SW480 (cell line): ENCODE measurements around the gene SLX4.
"Not testable (repeated sequence)": the region's sequence is repeated elsewhere in the genome, so short reads cannot be mapped to it uniquely, and the experiment has no call there.

ENCODE experiments used
- DNase-seq: peaks from one replicate; pipeline ENCODE4 v3.0.0-alpha.2; 2016; ENCODE audit warnings: low spot score

Gene SLX4, protein sequence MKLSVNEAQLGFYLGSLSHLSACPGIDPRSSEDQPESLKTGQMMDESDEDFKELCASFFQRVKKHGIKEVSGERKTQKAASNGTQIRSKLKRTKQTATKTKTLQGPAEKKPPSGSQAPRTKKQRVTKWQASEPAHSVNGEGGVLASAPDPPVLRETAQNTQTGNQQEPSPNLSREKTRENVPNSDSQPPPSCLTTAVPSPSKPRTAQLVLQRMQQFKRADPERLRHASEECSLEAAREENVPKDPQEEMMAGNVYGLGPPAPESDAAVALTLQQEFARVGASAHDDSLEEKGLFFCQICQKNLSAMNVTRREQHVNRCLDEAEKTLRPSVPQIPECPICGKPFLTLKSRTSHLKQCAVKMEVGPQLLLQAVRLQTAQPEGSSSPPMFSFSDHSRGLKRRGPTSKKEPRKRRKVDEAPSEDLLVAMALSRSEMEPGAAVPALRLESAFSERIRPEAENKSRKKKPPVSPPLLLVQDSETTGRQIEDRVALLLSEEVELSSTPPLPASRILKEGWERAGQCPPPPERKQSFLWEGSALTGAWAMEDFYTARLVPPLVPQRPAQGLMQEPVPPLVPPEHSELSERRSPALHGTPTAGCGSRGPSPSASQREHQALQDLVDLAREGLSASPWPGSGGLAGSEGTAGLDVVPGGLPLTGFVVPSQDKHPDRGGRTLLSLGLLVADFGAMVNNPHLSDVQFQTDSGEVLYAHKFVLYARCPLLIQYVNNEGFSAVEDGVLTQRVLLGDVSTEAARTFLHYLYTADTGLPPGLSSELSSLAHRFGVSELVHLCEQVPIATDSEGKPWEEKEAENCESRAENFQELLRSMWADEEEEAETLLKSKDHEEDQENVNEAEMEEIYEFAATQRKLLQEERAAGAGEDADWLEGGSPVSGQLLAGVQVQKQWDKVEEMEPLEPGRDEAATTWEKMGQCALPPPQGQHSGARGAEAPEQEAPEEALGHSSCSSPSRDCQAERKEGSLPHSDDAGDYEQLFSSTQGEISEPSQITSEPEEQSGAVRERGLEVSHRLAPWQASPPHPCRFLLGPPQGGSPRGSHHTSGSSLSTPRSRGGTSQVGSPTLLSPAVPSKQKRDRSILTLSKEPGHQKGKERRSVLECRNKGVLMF (N-terminal part only)

DNA sequence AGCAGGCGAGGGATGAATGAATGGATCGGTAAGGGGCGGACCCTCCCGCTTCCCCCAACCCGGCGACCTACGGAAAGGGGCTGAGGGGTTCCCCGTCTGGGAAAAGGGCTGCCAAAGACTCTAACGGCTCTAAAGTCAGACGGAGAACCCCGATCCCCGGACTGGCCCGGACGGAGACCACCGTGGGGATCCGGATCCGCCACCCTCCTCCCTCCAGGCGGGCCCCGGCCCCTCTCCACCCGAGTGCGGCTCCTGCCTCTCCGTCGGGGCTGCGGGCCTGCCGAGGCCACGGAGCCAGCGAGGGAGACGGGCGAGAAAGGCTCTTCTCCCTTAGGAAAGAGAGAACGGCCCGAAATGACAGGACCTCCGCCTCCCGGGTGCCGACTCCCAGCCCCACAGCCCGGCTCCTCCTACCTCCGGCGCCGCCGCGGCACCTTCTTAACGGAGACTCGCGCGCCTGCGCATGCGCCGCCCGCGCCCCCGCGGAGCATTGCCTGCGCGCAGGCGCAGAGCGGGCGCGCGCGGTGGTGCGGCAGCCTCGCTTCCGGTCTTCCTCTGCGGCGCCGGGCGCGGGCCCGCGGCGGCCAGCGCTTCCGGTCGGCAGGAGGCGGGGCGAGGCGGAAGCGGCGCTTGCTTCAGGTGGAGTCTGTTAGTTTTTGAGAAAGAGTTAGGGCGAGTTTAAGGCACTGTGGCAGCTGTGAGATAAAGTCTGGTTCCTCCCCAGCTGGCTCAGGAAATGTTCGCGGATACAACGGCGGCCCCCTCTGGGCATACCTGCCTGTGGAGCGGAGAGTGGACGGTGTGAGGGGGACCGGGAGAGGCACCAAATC is at the start of gene SLX4:
Gene SLX4 (minus strand): TSS at position 461 of the 830 bp plus-strand sequence. CDS start 2,642 bp downstream, outside the sequence.
- peak; percentile 85 for DNase-seq

DNA sequence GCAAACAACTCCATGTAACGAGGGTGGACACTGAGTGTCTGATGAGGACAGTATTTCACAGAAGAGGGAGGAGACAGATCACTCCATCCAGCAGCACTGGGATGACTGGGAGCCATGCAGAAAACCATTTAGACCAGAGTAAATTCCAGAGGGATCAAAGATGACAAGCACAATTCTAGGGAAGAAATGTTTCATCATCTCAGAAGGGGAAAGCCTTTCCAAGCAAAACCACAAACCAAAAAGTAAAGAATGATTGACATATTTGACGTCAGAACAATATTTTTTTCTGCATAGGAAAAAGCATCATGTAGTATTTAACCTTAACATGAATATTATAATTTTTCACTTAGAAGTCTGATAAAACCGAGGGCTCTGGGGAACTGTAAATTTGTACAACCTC is 47.8 kb upstream of the SLX4 start:
- peak; percentile 29 for DNase-seq

DNA sequence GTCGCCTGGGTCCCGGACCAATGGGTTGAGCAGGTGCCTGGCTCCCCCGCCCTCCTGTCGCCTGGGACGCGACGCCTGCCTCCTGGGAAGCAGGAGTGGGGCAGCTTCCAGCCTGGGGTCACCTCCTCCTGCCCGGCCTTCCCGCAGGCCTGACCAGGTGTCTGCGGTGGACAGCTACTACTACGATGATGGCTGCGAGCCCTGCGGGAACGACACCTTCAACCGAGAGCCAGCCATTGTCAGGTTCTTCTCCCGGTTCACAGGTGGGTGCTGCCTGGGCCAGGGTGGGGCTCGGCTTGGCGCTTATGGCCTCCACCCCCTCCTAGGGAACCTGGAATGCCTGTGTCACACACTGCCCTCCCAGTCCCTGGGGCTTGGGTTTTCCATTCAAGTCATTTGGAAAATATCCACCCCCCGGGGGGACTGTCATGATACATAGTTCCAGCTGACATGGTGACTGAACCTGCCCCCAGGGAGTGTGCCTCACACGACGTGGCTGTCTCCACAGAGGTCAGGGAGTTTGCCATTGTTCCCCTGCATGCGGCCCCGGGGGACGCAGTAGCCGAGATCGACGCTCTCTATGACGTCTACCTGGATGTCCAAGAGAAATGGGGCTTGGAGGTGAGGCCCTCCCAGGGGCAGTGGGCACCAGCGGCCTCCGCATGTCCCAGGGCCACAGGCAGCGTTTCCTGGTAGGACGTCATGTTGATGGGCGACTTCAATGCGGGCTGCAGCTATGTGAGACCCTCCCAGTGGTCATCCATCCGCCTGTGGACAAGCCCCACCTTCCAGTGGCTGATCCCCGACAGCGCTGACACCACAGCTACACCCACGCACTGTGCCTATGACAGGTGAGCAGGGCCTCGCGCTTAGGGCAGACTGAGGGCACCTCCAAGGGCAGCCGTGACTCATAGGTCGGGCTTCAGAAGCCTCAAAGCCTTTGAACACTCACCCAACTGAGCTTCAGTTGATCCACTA is 45.4 kb upstream of the SLX4 start:
- DNase-seq: peak; percentile 85

DNA sequence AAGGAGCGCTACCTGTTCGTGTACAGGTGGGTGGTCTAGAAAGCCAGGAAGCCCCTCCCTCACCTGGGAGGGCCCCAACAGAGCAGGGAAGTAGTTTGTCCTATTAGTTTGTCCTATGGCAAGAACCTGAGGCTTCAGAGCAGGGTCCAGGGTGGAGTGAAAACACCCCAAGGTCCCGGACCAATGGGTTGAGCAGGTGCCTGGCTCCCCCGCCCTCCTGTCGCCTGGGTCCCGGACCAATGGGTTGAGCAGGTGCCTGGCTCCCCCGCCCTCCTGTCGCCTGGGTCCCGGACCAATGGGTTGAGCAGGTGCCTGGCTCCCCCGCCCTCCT is 44.7 kb upstream of the SLX4 start:
- DNase-seq: not testable (repeated sequence)

DNA sequence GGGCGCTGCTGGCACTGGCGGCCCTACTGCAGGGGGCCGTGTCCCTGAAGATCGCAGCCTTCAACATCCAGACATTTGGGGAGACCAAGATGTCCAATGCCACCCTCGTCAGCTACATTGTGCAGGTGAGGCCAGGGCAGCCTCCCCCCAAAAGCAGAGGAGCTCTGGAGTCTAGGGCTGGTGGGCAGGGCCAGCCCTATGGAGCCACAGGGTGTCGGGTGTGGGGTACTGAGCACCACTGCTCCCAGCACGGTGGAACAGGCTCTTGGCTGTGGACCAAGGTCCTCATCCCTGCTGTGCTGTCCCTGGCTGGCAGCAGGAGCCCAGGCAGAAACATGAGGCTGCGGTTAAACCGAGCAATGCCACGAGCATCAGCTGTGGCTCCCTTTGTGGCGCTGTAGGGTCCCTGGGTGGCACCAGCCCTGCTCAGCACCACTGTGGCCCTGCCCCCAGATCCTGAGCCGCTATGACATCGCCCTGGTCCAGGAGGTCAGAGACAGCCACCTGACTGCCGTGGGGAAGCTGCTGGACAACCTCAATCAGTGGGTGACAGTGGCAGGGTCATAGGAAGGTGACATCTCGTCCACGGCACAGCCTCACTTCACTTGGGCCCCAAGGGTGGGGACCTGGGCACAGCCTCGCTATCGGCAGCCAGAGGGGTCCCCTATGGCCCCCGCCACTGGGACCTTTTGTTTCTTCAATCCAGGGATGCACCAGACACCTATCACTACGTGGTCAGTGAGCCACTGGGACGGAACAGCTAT is 44.2 kb upstream of the SLX4 start:
- no peak for DNase-seq

DNA sequence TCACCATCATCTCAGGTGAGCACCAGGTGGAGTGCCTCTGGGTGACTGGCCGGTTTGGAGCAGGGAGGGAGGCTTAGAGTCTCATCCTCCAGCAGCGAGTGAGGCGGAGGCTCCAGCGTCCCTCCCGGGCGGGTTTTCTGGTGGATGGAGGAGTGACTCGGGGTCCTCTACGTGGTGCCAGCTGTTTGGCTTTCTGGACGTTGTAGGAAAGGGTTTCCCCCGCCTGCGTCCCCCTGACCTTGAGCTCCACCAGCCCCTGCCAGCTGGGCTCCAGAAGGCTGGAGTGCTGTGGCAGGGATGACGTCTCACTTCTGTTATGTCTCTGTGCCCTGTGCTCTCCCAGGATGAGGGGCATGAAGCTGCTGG is 43.6 kb upstream of the SLX4 start:
- no peak for DNase-seq

DNA sequence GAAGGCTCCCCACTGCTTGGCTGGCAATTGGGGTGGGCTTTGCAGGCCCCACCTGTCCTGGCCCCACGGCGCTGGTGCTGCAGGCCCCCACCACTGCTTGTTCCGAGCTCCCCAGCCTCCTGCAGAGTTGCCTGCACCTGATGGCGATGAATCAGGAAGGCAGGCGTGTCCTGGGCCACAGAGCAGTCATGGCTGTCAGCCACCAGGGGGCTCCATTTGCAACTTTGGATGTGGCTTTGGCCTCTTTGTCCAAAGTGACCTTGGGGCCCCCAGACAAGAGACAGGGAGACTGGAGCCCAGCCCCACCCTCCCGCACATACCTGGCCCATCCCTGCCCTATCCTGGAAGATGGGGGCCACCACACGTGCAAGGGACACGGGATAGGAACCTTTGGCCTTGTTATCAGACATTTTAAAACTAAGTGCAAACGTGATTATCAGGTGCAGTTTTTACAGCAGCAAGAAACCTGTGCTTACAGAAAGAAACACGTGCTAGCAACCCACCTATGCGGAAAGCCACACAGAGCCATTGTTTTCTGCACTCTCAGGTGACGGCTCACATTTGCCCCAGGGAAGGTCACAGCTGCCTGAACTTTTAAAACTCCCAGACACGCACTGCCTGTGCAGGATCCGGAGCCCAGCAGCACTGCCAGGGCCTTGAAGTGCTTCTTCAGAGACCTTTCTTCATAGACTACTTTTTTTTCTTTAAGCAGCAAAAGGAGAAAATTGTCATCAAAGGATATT is 43.0 kb upstream of the SLX4 start, which contains the start of gene DNASE1:
Gene DNASE1 (plus strand): TSS at position 443 of the 743 bp plus-strand sequence. CDS start 683 bp downstream, outside the sequence.
- peak; percentile 55 for DNase-seq

DNA sequence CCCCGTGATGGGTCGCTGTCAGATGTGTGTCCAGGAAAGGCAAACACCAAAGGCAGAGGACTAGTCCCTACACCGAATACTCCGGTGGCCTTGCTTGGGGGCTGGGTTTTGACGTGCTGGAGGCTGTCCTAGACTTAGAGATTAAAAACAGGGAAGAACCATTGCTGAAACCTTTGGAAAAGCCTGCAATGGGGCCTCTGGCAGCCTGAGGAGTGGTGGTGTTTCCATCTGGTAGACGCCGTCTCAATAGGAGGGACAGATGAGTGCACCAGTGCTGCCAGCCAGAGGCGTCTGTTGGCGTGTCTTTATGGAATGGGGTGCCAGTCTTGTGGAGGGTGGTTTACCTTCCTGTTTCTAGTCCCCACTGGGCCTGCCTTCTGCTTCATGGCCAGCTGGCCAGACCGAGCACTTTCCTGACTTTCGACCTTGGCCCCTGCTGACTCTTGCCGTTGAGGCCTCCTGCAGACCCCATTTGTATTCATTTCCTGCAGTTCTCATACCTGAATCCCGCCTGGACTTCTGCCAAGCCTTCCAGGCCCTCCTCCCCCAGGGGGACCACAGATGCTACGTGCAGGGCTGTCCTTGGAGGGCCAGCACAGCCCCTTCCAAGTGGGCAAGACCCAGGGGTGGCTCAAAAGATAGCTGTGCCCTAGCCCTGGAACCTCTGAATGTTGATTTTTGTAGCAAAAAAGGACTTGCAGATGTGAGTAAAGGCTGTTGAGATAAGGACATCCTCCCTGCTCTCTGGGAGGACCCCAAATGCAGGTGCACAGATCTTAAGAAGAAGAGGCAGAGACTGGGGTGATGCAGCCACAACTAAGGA is 41.2 kb upstream of the SLX4 start:
- no peak for DNase-seq

DNA sequence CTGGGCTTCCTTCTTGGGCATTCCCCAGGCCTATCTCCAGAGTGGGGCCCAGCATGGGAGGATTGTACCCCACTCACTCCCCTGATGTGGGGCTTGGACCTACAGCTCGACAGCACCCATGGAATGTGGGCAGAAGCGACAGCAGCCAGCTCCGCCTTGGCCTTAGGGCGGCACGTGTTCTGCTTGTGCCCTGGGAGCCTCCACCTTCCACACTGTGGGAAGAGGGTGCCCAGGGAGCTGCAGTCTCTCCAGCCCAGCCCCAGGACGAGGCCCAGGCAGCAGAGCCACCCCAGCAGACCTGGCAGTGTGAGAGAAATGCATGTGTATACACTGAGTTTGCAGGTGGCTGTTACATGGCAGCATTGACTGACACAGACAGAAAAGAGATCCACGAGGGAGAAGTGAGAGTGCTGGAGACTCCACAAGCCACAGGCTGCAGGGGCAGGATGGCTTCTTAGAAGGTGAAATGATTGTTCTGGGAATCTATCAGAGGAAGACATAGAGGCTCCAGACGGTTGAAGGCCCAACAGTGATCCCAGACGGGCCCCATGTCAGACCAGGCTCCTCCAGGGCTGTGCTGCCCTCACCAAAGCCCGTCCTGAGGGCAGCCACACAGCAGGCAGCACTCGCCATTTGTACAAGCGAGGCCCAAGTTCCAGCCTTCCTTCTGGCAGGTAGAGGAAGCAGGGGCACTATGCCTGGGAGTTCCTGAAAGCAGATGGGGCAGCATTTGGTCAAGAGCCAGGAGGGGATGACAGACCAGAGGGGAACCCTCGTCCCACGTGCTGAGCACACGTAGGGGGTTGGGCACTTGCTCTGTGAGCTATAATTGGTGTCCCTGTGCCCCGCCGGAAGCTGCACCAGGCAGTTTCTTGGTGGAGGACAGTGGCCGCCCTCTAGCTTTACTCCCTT is 40.3 kb upstream of the SLX4 start:
- no peak for DNase-seq

DNA sequence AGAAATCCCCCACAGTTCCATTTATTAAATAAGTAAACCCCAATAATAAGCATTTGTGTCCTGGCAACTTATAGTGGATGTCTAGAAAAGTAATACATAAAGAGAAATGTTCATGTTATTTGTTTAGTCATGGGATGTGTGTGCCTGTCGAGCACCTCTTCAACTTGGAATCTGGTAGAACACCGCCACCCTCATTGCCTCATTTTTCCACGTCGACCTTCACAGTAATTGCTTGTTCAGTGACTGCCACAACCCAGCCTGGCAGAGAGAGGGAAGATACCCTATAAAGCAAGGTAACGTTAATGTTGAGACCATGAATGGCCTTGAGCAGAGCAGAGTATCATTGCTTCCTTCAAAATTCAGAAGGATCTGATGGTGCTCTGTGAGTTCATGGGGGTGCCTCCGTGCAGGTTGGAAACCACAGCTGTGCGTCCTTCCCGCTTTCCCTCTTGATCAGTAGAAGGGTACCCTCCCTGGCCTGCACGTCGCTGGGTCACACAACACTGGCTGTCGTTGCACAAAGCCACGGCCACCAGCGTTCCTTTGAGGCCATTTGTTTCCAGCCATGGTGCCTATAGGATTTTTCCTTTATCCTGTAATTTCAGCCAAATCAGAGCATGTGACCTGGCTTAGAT is 39.3 kb upstream of the SLX4 start:
- DNase-seq: no peak

DNA sequence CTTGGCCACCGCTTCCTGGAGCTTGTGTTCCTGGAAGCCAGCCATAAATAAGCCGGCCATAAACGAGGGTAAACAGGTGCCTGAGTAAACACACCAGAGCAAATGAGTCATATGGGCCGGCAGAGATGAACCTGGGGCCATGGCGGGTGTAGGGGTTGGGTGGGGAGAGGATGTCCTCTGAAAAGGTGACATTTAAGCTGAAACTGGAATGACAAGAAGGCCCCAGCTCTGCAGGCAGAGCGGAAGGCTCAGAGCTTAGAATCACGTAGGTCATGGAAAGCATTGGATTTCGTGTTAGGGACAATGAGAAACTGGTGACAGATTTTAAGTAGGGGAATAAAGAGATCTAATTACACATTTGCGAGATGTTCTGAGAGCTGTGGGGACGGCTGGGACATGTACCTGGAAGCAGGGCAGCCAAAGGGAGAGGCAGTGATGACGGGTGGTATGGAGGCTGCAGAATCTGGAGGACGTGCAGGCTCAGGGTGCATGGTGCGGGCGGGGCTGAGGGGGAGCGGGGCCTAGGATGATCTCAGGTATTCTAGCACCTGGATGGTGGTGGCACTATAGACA is 35.0 kb upstream of the SLX4 start:
- peak; percentile 85 for DNase-seq

DNA sequence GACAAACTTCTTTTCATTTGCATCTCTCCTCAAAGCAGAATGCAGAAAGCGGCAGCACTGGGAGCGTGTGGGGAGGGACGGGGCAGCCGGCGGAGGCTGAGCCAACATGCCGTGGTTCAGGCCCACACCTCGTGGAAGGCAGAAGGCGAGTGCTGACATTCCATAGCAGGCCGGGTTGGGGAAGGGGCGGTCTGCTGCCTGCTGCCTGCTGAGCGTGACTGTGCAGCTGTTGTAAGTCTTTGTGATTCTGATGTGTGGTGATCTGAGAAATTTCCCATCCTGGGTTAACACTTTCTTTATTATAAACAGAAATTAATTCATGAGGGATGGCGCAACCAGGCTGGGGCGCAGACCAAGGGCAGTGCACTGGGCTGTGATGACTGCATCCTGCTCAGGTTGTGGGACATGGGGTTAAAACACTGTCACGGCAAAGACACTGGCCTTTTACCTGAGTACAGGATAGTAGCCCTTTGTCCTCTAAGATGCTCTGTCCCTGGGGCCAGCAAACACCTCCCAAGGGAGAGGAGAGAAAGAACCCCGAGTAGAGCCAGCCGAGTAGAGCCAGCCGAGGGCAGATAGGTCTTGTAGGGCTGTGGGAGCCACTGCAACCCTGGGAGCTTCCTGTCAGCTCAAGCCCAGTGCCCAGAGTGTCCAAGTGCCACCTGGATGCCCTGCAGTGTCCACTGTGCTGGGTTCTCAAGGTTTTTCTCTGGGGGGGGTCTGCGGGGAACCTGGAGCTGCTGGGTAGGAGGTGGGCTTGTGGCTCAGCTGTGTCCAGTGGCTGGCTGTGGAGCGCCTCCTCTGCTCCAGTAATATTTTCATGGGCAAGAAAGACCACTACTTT is 34.3 kb upstream of the SLX4 start:
- DNase-seq: peak; percentile 21

DNA sequence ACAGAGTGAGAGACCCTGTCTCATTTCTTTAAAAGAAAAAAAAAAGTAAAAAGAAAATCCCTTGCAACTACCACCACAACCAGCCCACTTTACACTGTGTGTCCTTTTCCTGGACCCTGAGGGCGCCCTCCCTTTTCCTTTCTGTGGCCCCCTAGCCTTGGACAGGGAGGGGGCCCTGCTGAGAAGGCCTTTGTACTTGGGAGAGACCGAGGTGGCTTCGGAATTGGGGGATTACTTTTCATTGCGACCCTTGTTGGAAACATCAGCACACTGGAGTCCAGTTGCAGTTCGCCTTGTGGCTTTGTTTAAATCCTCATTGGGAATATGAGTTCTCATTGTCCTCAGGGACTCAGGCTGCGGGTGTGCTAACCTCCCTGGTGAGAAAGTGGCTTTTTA is 33.7 kb upstream of the SLX4 start:
- DNase-seq: no peak

DNA sequence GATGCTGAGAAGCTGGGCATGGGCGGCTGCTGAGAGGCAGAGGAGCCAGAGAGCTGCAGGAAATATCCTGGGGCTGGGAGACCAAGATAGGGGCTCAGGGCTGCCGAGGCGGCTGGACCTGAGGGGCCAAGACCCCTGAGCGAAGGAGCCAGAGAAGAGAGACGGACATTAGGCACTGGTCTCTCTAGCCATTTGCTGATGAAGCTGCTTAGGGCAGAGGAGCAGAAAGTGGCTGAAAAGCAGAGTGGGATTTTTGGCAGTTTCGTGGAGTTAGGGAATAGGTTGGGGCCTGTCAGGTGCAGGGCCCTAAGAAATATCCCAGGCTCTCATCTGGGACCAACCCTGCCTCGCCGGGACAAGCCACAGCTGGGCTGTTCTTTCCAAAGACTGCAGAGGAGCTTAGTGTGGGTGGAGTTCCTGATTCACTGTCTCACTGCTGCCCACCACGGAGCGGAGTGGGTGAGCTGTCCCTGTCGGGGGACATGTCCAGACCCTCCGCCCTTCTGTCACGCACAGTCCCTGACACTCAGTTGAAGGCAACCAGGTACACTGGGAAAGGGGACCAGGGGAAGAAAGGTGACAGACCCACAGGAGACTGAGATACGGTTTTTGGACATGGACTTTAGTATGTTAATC is 31.8 kb upstream of the SLX4 start:
- DNase-seq: no peak
